GM13977 (cell line): ENCODE data around the gene SVEP1.

Experiments used
- DNase-seq: peaks from one replicate; pipeline ENCODE4 v3.0.0; 2012; ENCODE audit warnings: low spot score
- in situ Hi-C: fragments of 300-500 bp; cut with MboI; formaldehyde crosslinking; loops from one replicate; pipeline ENCODE4 v1.12.0; 2022; ENCODE audit warnings: low sequenced_read_pairs, low pct_unique_long_range_greater_than_20kb, mixed read lengths, inconsistent platforms; ENCODE audit not compliant: unreplicated experiment
- TF ChIP-seq, protein P1 (sequence below): IDR thresholded peaks from 2 replicates; pipeline ENCODE4 v1.5.1; 2012; ENCODE audit warnings: mild to moderate bottlenecking, control low read depth; ENCODE audit not compliant: insufficient read depth; ENCODE audit errors: extremely low read depth, missing control alignments

Gene SVEP1

DNA sequence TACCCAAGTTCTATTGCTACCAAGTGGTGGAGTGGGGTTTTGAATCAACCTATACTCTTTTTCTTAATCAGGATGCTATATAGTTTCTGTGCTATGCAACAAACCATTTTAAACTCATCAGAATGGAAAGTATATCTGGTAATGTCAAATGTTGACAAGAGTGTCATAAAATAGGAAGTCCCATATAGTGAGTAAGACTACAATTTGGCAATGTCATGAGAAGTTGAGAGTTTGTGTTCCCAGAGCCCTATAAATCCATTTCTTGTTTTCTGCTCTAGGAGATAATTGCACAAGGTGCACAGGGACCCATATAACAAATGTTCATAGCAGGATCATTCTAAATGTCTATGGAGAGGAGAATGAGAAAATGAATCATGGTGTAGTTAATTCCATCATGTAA, 132.1 kb downstream of the SVEP1 start:
- in situ Hi-C loops, result no loop called here
- TF ChIP-seq, protein P1, sequence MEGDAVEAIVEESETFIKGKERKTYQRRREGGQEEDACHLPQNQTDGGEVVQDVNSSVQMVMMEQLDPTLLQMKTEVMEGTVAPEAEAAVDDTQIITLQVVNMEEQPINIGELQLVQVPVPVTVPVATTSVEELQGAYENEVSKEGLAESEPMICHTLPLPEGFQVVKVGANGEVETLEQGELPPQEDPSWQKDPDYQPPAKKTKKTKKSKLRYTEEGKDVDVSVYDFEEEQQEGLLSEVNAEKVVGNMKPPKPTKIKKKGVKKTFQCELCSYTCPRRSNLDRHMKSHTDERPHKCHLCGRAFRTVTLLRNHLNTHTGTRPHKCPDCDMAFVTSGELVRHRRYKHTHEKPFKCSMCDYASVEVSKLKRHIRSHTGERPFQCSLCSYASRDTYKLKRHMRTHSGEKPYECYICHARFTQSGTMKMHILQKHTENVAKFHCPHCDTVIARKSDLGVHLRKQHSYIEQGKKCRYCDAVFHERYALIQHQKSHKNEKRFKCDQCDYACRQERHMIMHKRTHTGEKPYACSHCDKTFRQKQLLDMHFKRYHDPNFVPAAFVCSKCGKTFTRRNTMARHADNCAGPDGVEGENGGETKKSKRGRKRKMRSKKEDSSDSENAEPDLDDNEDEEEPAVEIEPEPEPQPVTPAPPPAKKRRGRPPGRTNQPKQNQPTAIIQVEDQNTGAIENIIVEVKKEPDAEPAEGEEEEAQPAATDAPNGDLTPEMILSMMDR, result no peak
- no peak for DNase-seq

DNA sequence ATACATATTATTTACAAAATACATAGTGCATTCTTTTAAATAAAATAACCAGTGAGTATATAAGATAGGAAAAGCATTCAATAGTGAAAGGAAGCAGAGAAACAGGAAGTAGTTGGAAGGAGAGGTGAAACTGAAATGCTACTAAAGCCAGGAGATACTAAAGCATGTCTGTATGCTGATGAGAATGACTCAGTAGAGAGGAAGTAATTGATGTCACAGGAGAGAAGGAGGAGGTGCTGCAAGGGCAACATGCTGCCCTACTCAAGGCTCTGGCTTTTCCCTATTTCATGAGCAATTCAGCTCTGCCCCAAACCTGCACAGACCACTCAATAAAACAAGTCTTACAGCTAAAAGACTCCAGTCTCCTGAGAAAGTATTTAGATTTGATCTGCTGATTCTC, 133.4 kb downstream of the SVEP1 start:
- TF ChIP-seq, protein P1, result no peak
- in situ Hi-C loops, result no loop called here
- DNase-seq, result no peak

DNA sequence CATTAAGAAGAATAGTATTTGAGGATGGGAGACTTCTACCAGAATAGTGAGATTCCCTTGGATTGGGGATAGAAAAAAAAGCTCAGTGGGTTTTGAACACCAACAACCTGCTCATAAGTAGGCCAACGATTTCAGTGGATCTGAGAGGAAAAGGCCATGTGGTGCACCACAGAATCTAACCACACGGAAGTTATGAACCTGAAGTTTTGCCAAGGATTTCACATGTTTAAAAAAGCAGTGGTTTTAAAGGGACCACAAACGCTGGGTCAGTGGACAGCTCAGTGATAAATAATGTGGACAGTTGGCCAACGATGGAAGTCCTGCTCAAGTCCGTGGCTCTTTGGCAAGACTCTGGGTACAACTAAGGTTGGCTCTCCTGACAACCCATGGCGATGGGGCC, 134.6 kb downstream of the SVEP1 start:
- DNase-seq, result no peak
- in situ Hi-C loops, result no loop called here

DNA sequence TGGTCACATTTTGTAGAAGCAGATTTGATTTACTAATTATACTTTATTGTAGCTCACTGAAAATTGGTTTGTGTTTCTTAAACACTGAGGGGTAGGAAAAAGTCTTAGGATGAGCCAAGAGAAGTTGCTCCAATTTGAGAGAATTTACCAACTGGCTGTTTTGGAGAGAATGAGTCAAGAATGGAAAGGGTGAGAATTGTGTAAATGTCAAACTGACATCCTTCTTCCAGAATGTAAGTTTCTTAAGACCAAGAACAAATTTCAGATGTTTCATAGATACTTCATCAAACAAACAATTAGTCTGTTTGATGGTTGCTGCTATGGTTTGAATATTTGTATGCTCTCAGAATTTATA, 135.7 kb downstream of the SVEP1 start:
- TF ChIP-seq, protein P1, result no peak
- in situ Hi-C loops, result no loop called here

More for the DNA sequence above, 134.6 kb downstream of the SVEP1 start:
- TF ChIP-seq, protein P1, result no peak

DNA sequence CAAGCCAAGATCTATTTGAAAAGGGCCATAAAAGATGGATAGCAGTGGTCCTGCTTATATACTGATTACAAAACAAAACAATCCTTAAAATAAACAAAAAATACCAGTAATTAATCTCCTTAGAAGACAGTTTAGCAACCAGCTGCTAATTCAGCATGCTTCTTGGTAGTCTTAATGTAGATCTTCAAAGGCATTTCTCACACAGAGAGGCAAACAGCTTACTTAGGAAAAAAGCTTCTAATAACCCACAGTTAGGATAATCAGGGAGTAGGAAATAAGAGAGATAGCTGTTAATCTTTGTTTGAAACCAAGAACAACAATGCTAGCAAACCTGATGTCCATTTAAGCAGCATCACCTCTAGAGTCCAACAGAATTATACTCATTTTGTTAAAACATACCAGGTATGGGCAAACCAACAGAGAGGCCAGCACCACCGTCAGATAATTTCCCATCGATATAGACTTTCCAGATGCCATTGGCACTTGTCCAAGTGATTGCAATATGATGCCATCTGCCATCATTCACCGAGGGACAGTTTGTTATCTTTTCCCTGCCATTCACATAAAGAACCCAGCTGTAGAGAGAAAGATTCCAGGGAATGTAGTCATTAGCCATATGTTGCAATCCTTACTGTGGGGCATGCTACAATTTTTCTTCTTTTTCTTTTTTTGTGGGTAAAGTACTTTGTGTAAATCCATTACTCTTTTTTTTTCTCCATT, 136.2 kb downstream of the SVEP1 start:
- DNase-seq, result no peak
- in situ Hi-C loops, result no loop called here
- TF ChIP-seq, protein P1, result no peak

More for the DNA sequence above, 135.7 kb downstream of the SVEP1 start:
- no peak for DNase-seq

DNA sequence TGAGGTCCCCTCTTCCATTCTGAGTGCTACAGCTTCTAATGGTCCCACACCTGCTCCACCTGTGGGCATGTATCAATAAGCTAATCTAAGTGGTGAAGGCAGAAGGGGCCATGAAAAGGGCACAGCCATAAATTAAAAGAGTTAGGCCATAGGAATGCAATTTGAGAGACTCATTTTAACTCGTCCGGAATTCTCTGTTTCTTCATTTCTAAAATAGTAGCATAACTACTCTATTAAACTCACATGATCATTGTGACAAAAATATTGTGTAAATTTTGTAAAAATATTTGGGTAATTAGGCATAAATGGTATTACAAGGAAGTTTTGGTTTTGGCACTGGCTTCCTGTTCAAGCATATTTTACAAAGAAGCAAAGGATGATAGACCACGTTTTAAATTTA, 138.7 kb downstream of the SVEP1 start:
- in situ Hi-C loops, result no loop called here
- DNase-seq, result no peak
- TF ChIP-seq, protein P1, result no peak
